HG03196 (cell line): ENCODE results near the gene ZCCHC9.

ENCODE experiments used
- ATAC-seq: cut with Tn5 transposase; IDR thresholded peaks from one replicate; pipeline ENCODE4 v1.9.1; 2021; ENCODE audit not compliant: unreplicated experiment

ZCCHC9 gene

DNA sequence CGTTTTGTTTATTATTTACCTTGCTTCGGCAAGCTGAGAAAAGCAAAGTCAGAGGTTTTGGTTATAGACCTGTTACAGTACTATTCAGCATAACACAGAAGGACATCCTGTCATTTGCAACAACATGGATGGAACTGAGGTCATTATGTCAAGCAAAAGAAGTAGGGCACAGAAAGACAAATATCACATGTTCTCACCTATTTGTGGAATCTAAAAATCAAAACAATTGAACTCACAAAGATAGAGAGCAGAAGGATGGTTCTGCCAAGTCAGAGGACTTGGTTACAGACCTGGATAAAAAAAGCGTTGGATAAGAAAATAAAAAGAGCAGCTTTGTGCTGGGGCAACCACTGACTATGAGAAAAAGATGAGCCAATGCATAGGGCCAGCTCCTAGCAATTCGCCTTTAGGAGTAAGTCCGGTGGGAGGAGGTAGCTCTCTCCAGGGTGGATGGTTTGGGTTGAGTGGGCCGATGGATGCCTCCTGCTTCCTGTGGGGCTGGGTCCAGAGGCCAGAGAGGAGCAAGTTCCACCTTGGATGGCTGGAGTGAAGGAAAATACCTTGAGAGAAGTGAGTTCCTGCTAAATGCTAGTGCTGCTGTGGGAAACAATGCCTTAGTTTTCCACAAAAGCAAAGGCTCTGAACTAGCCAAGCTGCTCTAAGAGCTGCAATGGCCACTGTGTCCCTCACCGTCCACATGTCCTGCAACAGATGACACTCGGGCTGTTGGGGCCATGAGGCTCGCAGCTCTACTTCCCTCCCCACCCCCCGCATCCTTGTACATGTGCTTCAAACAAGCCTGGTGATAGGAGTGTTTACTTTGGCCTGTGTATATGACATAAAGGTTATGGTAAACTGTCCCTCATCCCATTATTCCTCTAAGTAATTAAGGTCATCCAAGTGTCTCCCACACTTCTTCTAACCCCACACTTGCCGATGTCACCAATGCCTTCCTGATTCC is 54.2 kb downstream of the ZCCHC9 start:
- ATAC-seq: no peak

DNA sequence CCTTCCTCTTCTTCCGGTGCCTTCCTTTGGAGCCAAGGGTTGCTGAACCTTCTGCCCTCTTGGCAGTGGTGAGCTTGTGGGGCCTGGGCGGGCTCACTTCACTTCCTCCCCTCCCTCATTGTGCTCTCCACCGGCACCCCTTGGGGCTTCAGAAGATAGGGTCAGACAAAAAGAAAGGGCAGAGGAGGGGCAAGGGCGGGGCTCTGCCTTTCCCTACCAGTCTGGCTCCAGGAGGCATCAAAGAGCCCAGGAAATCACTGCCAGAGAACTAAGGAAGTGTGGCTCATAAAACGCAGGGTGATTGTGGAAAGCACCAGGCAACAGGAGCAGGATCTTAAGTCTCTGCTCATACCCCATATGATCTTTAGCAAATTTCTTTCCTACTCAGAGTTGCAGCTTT is 57.7 kb downstream of the ZCCHC9 start:
- no peak for ATAC-seq

DNA sequence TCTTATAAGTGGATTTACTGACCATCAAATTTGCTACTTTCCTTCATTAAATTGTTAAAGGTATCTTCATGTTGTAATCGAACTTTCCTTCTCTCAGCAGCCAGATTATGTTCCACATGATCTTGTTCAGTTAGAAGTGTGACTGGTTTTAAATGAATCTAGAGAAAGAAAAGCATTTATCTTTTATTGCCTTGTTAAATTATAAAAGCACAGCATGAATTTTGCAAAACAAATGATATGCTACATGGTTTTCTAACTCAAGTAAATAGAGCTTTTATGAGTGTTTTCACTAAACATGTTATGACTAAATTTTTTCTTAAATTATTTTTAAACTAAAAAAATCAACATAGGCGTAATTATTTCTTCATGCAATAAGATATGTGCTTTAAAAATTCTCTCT is 58.5 kb downstream of the ZCCHC9 start:
- ATAC-seq: no peak

DNA sequence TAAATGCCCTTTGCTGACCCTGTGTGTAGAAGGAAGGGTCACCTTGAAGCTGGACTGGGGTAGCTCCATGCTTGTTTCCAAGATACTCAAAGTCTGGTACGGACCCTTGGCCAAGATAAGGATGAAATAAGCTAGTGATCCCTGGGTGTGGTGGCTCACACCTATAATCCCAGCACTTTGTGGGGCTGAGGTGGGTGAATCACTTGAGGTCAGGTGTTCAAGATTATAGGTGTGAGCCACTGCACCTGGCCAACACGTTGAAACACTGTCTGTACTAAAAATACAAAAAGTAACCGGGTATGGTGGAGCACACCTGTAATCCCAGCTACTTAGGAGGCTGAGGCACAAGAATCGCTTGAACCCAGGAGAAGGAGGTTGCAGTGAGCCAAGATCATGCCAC is 59.3 kb downstream of the ZCCHC9 start:
- ATAC-seq: no peak

DNA sequence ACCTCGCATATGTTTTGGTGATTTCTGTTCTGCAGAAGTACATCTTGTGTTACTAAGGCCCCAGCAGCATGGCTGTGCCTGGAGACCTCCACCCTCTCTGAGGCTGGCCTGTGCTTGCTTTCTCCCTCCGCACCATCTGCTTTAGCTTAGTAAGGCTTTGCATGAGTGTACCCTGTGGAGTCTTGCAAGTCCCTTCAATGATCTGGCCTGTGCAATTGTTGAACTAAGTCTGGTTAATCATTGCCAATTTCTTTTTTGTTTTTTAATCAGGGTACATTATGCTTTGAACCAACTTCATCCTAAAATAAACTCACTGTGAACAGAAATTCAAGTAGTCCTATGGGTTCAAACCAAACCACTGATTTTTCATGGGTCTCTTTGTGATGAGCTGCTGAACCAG is 60.2 kb downstream of the ZCCHC9 start:
- ATAC-seq: no peak
